B cell (primary cell): ENCODE data around the gene MAPK14.

ENCODE experiments used
- CTCF ChIP-seq: fragments of 200-600 bp; IDR thresholded peaks from one replicate; pipeline ENCODE4 v1.8.0; 2022; ENCODE audit warnings: antibody characterized with exemption, mild to moderate bottlenecking
- EZH2 ChIP-seq: IDR thresholded peaks from 2 replicates; pipeline ENCODE4 v1.6.1; 2012; ENCODE audit warnings: borderline replicate concordance, low read depth, mild to moderate bottlenecking, moderate library complexity, low read length; ENCODE audit not compliant: insufficient read depth, poor library complexity, severe bottlenecking

- TF ChIP-seq CTCF, result no peak
- no peak for TF ChIP-seq EZH2
Measured at GRCh38 chr6:36111526-36111925, 83.9 kb downstream of the MAPK14 start.
